CD4-positive, CD25-positive, alpha-beta regulatory T cell (primary cell): Measurements from ENCODE around the gene DENND10. TPM values are rescaled to one million over a fixed set of nuclear protein-coding genes. Genes with fewer than 3 reads are reported as not detected.

ENCODE experiments used
- ATAC-seq, 2 donors: fragments of 150-1000 bp; cut with Tn5 transposase; one replicate each; pipeline ENCODE4 v1.10.0; 2021; ENCODE audit warnings: low read depth in 2 of 2, moderate number of reproducible peaks in 2 of 2, moderate library complexity in 1 of 2
- DNase-seq, 3 donors: peaks; one replicate each; pipeline versions ENCODE4 v3.0.0 to v3.0.0-alpha.2; 2012 to 2022; ENCODE audit warnings: mixed read lengths in 1 of 3
- H3K27ac ChIP-seq: one replicate; pipeline ENCODE4 v1.7.0; 2013; ENCODE audit warnings: mild to moderate bottlenecking, low read length; ENCODE audit not compliant: insufficient read depth, poor library complexity, severe bottlenecking
- H3K27me3 ChIP-seq: one replicate; pipeline ENCODE4 v1.7.0; 2013; ENCODE audit warnings: low read length; ENCODE audit not compliant: control insufficient read depth, insufficient read depth
- H3K36me3 ChIP-seq: one replicate; pipeline ENCODE4 v1.7.0; 2013; ENCODE audit warnings: mild to moderate bottlenecking, low read length, moderate library complexity; ENCODE audit not compliant: control insufficient read depth, insufficient read depth
- H3K4me1 ChIP-seq: 2 replicates; pipeline ENCODE4 v1.7.0; 2013; ENCODE audit warnings: mild to moderate bottlenecking, low read length; ENCODE audit not compliant: insufficient read depth, control insufficient read depth, poor library complexity, severe bottlenecking
- H3K4me3 ChIP-seq: one replicate; pipeline ENCODE4 v1.7.0; 2013; ENCODE audit warnings: low read depth, mild to moderate bottlenecking, low read length, moderate library complexity
- H3K9me3 ChIP-seq, 2 experiments: 1 replicate in 1 of 2; 2 replicates in 1 of 2; pipeline ENCODE4 v1.7.0; 2013; ENCODE audit warnings: low read length in 2 of 2, mild to moderate bottlenecking in 1 of 2, moderate library complexity in 1 of 2; ENCODE audit not compliant: control insufficient read depth in 2 of 2
- H3K27ac Mint-ChIP-seq, 3 donors: one replicate each; pipeline ENCODE4 v1.8.0; 2020 to 2022; ENCODE audit warnings: mild to moderate bottlenecking in 3 of 3, mixed read lengths in 3 of 3, moderate library complexity in 2 of 3
- H3K27me3 Mint-ChIP-seq: one replicate; pipeline ENCODE4 v1.8.0; 2022; ENCODE audit warnings: mild to moderate bottlenecking, mixed read lengths
- H3K36me3 Mint-ChIP-seq: one replicate; pipeline ENCODE4 v1.8.0; 2020; ENCODE audit warnings: mixed read lengths
- H3K4me1 Mint-ChIP-seq, 4 donors: one replicate each; pipeline ENCODE4 v1.8.0; 2020 to 2022; ENCODE audit warnings: mixed read lengths in 4 of 4, mild to moderate bottlenecking in 1 of 4
- H3K4me3 Mint-ChIP-seq, 4 donors: one replicate each; pipeline ENCODE4 v1.8.0; 2020 to 2022; ENCODE audit warnings: mild to moderate bottlenecking in 4 of 4, mixed read lengths in 4 of 4, moderate library complexity in 3 of 4
- H3K9me3 Mint-ChIP-seq, 7 donors: one replicate each; pipeline ENCODE4 v1.8.0; 2020 to 2022; ENCODE audit warnings: mixed read lengths in 7 of 7, mild to moderate bottlenecking in 3 of 7, moderate library complexity in 2 of 7
- polyA plus RNA-seq, 4 donors: library from polyadenylated mRNA; unstranded; fragments of 300-500 nt; fragmentation: Illumina TruSeq; gene quantifications; one replicate each; pipeline ENCODE4 v1.2.3, GENCODE V29; 2021
- total RNA-seq: library from RNA; stranded (reverse); gene quantifications from one replicate; pipeline ENCODE4 v1.2.3, GENCODE V29; 2022

Gene DENND10
- total and polyA plus RNA-seq, 5 donors from 2014 or later, result 72.3 to 121 (median 91.0) TPM

- H3K27me3 Mint-ChIP-seq, result peaks cover 6% of the 10 kb centered on the region
- H3K27ac Mint-ChIP-seq, result peak overlapping the region; percentile 26 to 46 (median 27)
- Histone ChIP-seq H3K27me3 (no peaks in the 10 kb centered on the region), H3K36me3 (peaks cover 69% of the 10 kb centered on the region), H3K9me3 (no peaks in the 10 kb centered on the region), H3K27ac (no peak overlapping the region), H3K4me1 (peaks cover 35% of the 10 kb centered on the region), H3K4me3 (no peak overlapping the region)
- H3K9me3 Mint-ChIP-seq, result no peaks in the 10 kb centered on the region
- no peak for ATAC-seq
- H3K4me1 Mint-ChIP-seq, result peaks cover 21 to 47% (median 39%) of the 10 kb centered on the region in 4 donors
- H3K4me3 Mint-ChIP-seq, result peak overlapping the region in 2 of 4 donors; percentile 18 to 19
- DNase-seq, result no peak
- H3K36me3 Mint-ChIP-seq, result peaks cover 44% of the 10 kb centered on the region
These were observed 33.3 kb upstream of the DENND10 start for GRCh38 chr10:119070395-119071165.

DNA sequence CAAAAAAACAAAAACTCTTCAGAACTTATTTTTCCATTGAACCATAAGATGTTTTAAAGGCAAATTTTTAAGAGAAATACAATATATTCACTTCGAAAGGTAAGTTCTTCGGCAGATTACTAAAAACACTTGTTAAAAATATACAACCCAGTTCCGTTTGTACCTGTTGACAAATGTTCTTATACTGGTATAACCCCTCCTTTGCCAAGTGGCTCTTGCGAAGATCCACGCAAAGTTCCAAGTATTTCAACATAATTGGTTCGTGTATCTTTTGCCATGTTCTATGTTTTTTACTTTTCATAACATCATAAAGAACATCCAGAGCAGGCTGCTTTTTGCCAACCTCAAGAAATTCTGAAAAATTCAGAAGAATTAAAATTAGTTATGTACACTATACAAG, 30.3 kb upstream of the DENND10 start:
- H3K36me3 Mint-ChIP-seq, result peaks cover 38% of the 10 kb centered on the region
- DNase-seq, result no peak
- Histone ChIP-seq H3K9me3 (no peaks in the 10 kb centered on the region), H3K36me3 (peaks cover 51% of the 10 kb centered on the region), H3K4me1 (peaks cover 59% of the 10 kb centered on the region), H3K27ac (peak overlapping the region; percentile 61), H3K27me3 (no peaks in the 10 kb centered on the region), H3K4me3 (peak overlapping the region; percentile 59)
- peaks cover 28 to 67% (median 48%) of the 10 kb centered on the region in 4 donors for H3K4me1 Mint-ChIP-seq
- no peak for ATAC-seq
- peaks cover 6% of the 10 kb centered on the region for H3K27me3 Mint-ChIP-seq
- H3K9me3 Mint-ChIP-seq, result no peaks in the 10 kb centered on the region
- peak overlapping the region; percentile 41 to 90 (median 66) for H3K4me3 Mint-ChIP-seq
- H3K27ac Mint-ChIP-seq, result peak overlapping the region; percentile 15 to 88 (median 58)

GRCh38 chr10:119078422-119079179, 25.3 kb upstream of the DENND10 start:
- Histone ChIP-seq H3K4me3 (peak overlapping the region; percentile 96), H3K4me1 (peaks cover 59% of the 10 kb centered on the region), H3K36me3 (peaks cover 7% of the 10 kb centered on the region), H3K27ac (peak overlapping the region; percentile 98), H3K27me3 (no peaks in the 10 kb centered on the region), H3K9me3 (no peaks in the 10 kb centered on the region)
- H3K4me1 Mint-ChIP-seq, result peaks cover 27 to 56% (median 43%) of the 10 kb centered on the region in 4 donors
- no peaks in the 10 kb centered on the region for H3K9me3 Mint-ChIP-seq
- ATAC-seq (no peak), DNase-seq (no peak)
- peaks cover 6% of the 10 kb centered on the region for H3K27me3 Mint-ChIP-seq
- peak overlapping the region; percentile 93 to 99 (median 98) for H3K4me3 Mint-ChIP-seq
- H3K36me3 Mint-ChIP-seq, result peaks cover 10% of the 10 kb centered on the region
- H3K27ac Mint-ChIP-seq, result peak overlapping the region; percentile 74 to 100 (median 98)

DNA sequence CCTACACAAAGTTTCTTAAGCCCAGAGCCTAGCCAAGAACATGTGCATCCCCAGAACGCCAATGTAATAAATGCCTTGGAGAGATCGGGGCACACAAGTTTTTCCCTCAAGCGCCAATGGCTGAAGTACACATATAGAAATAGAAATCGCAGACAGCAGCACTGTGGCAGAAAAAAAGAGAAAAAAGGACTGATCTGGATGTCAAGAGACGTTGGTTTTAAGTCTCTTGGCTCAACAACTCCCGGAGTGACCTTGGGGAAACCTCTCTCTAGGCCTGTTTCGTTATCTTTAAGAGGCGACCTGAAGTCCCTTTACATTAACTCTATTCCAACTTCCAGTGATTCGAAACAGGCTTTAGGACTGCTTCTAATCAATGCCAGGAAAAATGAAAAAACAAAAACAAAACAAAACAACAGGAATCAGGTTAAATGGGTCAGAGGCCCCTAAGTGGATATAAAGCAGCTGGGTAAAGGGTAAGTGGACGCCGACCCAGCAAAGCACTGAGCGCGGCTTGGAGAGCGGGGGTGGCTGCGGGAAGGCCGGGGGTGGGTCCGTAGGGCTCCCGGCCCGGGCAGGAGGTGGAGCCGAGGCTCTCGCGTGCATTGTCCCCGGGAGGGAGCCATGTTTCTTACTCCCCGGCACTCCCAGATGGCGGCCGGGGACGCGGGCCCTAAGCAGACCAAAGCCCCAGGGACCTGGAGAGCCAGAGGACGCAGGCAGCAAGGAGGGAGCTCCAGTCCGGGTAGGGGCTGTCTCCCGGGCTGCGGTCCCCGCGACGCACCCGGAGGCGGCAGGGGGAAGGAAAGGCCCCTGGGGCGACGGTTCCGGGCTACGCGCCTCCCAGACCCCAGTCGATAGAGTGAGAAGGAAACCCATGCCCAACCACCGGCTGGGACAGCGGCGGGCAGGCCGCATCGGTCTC, 24.1 kb upstream of the DENND10 start:
- ATAC-seq (peak; percentile 58 to 61), DNase-seq (peak in 2 of 3 donors; percentile 41 to 79)
- H3K36me3 ChIP-seq, result peaks cover 5% of the 10 kb centered on the region
- H3K4me3 ChIP-seq, result peak overlapping the region; percentile 96
- H3K9me3 ChIP-seq, result no peaks in the 10 kb centered on the region
- Mint-ChIP-seq H3K27ac (peak overlapping the region; percentile 98 to 100 (median 98)), H3K36me3 (peaks cover 10% of the 10 kb centered on the region), H3K9me3 (no peaks in the 10 kb centered on the region), H3K4me1 (peaks cover 33 to 53% (median 42%) of the 10 kb centered on the region in 4 donors), H3K4me3 (peak overlapping the region; percentile 93 to 99 (median 98)), H3K27me3 (peaks cover 6% of the 10 kb centered on the region)
- peak overlapping the region; percentile 98 for H3K27ac ChIP-seq
- no peaks in the 10 kb centered on the region for H3K27me3 ChIP-seq
- peaks cover 47% of the 10 kb centered on the region for H3K4me1 ChIP-seq

GRCh38 chr10:119080521-119081259, 23.2 kb upstream of the DENND10 start, which contains the start of gene EIF3A:
TSS of gene EIF3A (minus strand) at chr10:119080817. CDS start at chr10:119080676, 141 bp downstream.
- peak within 1 kb of the TSS; percentile 93 to 99 (median 98) for H3K4me3 Mint-ChIP-seq
- peak within 1 kb of the TSS; percentile 98 to 100 (median 98) for H3K27ac Mint-ChIP-seq
- H3K36me3 Mint-ChIP-seq, result peaks cover 10% of the 10 kb centered on the region
- peak within 1 kb of the TSS; percentile 96 for H3K4me3 ChIP-seq
- peaks cover 5% of the 10 kb centered on the region for H3K36me3 ChIP-seq
- no peaks in the 10 kb centered on the region for H3K9me3 Mint-ChIP-seq
- peaks cover 40% of the 10 kb centered on the region for H3K4me1 ChIP-seq
- peak within 1 kb of the TSS; percentile 98 for H3K27ac ChIP-seq
- ATAC-seq (peak; percentile 84), DNase-seq (peak; percentile 87 to 94 (median 93))
- no peaks in the 10 kb centered on the region for H3K27me3 ChIP-seq
- H3K9me3 ChIP-seq, result no peaks in the 10 kb centered on the region
- H3K4me1 Mint-ChIP-seq, result peaks cover 33 to 51% (median 40%) of the 10 kb centered on the region in 4 donors
- H3K27me3 Mint-ChIP-seq, result peaks cover 6% of the 10 kb centered on the region

DNA sequence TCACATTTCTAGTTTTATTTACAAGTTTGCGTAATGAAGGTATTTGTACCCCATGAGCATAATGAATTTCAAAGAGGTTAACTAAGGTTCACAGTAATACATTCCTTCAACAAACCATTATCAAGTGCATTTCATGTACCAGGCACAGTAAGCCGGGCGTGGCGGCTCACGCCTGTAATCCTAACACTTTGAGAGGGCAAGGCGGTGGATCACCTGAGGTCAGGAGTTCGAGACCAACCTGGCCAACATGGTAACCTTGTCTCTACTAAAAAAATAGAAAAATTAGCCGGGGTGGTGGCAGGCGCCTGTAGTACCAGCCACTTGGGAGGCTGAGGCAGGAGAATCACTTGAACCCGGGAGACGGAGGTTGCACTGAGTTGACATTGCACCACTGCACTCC, 19.0 kb upstream of the DENND10 start:
- Histone ChIP-seq H3K36me3 (no peaks in the 10 kb centered on the region), H3K4me3 (no peak overlapping the region), H3K27ac (no peak overlapping the region), H3K4me1 (peaks cover 16% of the 10 kb centered on the region), H3K9me3 (no peaks in the 10 kb centered on the region), H3K27me3 (no peaks in the 10 kb centered on the region)
- peaks cover 6% of the 10 kb centered on the region for H3K27me3 Mint-ChIP-seq
- H3K9me3 Mint-ChIP-seq, result peaks cover 0 to 2% (median 0%) of the 10 kb centered on the region in 7 donors
- DNase-seq, result no peak
- peaks cover 30 to 43% (median 32%) of the 10 kb centered on the region in 4 donors for H3K4me1 Mint-ChIP-seq
- ATAC-seq, result no peak
- H3K4me3 Mint-ChIP-seq, result peak overlapping the region in 2 of 4 donors; percentile 63 to 80
- H3K27ac Mint-ChIP-seq, result peak overlapping the region in 1 of 3 donors; percentile 63
- peaks cover 4% of the 10 kb centered on the region for H3K36me3 Mint-ChIP-seq
